GM19324 (cell line): Measurements from ENCODE around the gene FHOD3.
"Not testable (repeated sequence)": the region's sequence is repeated elsewhere in the genome, so short reads cannot be mapped to it uniquely, and the experiment has no call there.

Experiments
- ATAC-seq: cut with Tn5 transposase; IDR thresholded peaks from one replicate; pipeline ENCODE4 v1.9.1; 2021; ENCODE audit warnings: mild to moderate bottlenecking, moderate library complexity; ENCODE audit not compliant: unreplicated experiment, low FRiP score

FHOD3 gene

DNA sequence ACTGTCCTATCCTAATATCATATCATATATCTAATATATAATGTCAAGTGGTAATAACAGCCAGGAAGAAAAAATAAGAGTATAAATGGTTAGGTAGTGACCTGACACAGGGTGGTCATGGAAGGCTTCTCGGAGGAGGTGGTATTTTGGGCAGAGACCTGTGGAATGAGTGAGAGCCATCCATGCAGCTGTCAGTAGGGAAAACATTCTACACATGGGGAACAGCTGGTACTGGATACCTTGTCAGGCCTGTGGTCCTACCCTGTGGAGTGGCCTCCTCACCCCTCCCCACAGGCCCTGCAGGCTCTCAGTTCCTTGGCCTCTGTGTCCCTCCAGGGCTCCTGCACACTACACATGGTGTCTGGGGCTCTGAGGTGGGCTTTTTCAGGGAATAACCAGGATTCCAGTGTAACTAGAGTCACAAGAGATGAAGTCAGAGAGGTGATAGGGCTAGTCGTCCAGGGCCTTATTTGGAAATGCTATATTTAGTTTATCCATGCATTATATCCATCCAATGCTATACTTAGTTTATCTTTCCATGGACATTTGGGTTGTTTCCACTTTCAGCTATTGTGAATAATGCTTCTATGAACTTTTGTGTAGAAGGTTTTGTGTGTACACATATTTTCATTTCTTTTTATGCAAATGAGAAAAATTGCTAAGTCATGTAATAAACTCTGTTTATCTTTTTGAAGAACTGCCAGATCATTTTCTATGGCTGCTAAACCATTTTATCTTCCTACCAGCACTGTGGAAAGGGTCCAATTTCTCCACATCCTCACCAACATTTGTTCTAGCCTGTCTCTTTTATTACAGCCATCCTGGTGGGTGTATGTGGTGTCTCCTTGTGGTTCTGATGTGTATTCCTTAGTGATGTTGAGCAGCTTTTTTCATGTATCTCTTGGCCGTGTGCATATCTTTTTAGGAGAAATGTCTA lies 455.7 kb downstream of the FHOD3 start:
- no peak for ATAC-seq

DNA sequence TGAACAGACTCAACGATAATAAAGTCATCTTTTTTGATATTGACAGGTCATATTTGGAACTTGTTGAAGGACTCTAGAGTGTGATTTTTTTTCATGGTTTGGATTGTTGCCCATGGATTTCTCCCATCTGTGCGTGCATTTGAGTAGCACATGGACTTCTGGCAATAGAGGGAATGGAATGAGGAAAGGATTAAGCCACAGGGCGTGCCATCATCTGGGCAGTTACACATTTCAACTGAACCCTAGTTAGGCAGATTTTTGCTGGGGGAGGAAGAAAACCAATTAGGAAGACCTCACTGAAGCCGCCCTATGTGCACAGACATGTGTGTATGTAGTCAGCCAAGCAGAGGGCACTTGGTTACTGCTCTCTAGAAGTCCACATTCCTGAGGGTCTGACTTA lies 458.7 kb downstream of the FHOD3 start:
- ATAC-seq: no peak

DNA sequence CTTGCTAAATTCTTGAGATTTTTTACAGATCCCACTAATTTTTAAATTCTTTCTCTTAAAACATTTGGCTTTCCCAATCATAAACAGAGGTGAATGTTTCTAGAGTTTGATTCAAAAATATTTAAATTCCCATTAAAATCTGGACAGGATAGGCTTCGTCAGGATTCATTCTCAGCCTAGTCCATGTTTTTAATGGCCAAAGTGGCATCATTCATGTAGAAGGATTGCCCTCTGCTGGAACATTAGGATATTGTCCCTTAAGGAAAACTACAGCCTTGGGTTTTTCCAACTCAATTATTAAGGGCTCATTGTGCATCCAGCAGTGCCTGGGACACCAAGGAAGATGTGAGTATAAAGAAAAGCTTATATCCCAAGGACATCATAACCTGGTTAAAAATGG lies 459.6 kb downstream of the FHOD3 start:
- ATAC-seq: no peak

DNA sequence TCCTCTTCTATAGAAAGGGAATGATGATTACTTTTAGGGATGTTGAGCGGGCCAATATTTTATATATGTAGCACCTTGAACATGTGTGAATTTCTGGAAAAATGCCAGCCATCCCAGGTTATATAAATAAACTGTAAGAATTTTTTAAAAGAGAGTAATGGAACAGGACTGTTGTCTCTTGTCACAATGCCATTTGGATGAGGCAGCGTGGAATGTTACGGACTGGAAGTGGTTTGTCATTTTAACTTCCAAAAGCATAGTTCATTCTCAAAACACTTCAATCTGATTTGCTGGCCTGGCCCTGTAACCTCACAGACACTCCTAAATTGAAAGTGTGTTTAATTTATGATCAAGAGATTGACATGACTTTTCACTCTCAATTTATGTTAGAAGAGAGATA lies 460.5 kb downstream of the FHOD3 start:
- ATAC-seq: no peak

DNA sequence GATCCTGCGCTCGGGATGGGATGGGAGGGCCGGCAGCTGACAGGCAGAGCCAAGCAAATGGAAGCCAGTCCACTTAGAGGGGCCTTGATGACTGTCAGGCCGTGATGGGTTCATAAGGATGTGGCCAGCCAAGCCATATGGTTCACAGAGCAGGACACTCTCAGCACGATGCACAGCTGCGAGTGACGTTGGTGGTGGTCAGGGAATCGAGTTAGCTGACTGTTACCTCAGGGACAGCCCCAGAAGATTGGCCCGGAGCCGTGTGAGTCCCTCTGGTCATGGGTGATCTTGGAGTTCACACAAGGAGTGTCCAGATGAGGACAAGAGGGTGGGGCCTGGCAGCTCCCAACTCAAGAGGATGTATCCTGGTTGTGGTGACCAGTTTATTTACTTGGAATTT lies 461.1 kb downstream of the FHOD3 start:
- ATAC-seq: no peak

DNA sequence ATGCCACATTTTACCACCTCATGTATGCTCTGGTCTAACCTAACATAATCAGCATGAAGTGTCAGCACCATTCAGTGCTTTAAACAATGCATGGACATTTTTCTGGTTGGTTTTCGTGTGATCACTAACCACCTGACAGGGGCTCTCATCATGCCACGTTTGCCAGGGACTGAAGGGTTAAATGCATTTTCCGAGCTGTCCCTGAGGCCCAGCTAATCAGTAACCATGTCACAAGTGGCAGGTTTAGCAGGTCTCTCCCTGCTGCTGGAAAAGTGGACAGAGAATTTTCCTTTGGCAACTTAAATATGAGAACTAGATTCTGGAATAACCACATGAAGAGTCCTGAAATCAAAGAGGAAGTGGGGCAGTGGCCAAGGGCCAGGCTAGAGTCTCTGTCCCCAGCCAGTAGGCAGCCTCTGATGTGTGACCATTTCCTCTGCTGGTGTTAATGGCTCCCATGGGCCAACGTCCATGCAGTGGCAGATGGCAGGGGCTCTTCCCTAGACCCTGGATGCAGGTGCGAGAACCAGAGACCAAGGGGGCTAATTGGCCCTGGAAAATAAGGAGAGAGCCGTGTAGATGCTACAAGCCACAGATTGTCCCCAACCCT lies 461.8 kb downstream of the FHOD3 start:
- no peak for ATAC-seq

DNA sequence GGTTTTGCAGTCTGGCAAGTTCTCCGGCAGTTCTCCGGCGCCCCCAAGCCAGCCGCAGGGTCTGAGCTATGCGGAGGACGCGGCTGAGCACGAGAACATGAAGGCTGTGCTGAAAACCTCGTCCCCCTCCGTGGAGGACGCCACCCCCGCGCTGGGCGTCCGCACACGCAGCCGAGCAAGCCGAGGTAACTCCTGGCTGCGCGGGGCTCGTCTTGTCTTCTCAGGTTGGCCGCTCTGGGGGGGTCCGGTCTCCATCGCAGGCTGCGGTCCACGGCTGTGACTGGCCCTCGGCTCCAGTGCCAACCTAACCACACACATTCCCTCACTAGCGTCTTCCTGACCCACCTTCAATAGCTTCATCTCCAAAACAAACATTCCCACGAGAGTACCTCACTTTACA lies 463.1 kb downstream of the FHOD3 start:
- ATAC-seq: no peak

DNA sequence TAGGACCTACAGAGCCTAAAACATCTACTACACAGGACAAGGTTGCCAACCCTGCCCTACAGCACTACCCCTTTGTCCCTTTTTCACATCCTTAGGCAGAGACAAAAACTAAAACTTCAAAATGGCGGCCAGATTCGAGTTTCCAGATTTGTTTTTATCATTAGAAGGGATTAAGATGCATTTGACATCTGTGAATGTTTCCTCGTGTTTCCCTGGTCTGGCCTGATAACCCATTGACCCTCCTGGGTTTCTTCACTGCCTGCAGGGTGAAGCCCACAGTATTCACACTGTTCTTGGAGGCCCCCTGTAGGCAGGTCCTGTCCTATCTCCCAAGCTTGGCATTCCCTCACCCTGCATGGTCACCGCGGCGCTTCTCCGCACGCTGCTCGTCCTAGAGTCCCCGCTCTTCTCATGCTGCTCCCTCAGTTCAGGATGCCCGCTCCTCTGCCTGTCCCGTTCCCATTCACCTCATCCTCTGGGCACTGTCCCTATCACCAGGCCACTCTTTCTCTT lies 463.7 kb downstream of the FHOD3 start:
- ATAC-seq: no peak

DNA sequence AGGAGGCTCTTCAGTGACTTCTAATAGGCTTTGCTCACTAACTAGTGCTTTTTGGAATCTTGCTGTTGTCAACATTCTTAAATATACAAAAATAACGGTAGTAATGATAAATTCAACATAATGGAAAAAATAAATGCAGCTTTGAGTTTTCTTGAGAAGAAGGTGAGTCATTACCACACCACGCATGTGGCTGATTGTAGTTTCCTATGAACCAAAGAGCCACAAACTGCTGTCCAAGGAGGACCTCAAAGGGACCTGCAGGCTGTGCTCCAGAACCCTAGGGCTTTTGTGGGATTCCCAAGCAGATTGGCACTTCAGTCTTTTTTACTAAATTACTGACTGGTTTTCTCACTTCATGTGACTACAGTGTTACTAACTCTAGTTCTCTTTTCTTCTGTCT lies 464.6 kb downstream of the FHOD3 start:
- no peak for ATAC-seq

DNA sequence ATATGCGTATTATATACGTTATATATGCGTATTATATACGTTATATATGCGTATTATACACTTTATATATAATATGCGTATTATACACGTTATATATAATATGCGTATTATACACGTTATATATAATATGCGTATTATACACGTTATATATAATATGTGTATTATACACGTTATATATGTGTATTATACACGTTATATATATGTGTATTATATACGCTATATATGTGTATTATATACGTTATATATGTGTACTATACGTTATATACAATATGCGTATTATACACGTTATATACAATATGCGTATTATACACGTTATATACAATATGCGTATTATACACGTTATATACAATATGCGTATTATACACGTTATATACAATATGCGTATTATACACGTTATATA lies 465.5 kb downstream of the FHOD3 start:
- ATAC-seq: not testable (repeated sequence)

DNA sequence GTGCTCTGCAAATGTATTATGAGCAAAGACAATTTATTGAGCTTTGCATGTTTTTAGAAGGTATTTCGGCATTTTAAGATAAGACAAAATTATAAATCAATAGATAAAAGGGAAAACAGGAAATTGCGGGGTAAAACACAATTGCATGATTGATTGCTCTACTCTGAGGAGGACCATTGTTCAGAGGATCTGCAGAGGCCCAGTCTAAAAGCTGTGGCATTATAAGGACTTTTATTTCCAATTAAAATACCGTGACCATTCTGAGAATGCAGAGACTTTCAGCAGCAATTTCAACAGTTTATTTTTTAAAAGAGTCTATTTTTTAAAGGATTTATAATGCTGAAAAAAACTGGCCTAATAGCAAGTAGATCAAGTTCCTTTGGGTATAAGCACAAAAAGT lies 469.3 kb downstream of the FHOD3 start:
- no peak for ATAC-seq

DNA sequence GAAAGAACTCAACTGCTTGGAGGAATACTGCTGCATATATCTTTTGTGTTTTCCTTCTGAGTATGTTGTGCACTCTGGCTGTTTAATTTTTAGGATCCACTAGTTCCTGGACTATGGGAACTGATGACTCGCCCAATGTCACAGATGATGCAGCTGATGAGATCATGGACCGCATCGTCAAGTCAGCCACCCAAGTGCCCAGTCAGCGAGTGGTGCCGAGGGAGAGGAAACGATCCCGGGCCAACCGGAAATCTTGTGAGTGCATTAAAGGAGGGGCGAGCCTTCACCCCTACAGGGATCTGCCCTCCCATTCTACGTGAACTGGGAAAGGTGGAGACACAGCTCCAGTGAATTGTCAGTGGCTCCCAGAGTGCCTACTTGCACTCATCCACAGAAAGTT lies 471.7 kb downstream of the FHOD3 start:
- ATAC-seq: no peak

DNA sequence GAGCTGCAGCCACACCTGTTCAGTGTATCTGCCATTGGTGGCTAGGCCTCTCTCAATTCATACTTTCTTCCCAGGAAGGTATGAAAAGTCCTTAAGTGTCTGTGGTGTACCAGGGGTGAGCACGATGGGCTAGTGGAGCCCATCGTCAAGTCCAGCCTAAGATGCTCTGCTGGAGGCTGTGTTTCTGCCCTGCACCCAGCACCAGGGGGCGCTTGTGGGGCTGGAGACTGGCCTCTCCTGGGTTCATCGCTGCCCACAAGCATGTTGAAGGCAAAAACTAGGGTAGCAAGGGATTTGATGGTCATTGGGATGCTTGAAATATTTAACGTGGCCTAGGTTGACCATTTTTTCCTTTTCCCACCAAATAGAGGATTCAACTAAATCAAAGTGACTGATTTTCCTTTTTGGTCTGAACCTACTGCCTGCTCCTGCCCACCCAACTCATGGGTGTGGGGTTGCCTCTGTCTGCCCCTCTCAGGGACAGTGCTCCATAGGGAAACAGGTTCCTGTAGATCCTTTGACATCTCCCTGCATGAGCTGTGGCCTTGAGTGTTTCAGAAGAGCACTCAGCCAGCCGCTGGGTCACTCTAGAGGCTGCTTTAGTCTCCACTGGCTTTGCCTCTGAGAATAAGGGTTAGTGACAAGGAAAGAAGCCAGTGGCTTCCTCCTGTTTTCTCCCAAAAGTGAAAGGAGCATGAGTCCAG lies 472.2 kb downstream of the FHOD3 start:
- ATAC-seq: no peak

DNA sequence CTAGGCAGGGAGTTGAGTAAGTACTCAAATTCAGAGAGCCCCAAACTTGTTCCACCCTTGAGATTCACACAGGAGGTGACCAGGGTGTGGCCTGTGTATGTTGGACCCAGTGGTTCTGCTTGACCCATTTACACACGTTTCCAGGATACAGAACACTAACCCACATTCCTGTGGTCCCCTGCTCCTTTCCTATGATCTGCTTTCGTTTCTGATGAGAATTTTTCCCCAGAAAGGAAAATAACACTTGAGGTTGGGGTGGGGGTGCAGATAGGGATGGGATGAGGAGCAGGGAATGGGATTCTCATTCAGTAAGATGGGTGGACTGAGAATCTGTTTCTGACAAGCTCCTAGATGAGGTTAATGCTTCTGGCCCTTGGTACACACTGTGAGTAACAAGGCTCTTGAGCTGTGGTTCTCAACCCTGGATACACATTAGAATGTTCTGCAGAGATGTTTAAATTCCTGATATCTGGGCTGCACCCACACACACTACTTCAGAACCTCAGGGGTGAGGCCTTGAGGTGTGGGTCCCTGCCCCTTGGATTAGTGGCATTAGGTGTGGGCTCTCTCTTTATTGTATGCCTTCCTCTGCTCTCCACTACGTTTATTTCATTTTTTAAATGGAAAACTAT lies 472.9 kb downstream of the FHOD3 start:
- ATAC-seq: no peak

DNA sequence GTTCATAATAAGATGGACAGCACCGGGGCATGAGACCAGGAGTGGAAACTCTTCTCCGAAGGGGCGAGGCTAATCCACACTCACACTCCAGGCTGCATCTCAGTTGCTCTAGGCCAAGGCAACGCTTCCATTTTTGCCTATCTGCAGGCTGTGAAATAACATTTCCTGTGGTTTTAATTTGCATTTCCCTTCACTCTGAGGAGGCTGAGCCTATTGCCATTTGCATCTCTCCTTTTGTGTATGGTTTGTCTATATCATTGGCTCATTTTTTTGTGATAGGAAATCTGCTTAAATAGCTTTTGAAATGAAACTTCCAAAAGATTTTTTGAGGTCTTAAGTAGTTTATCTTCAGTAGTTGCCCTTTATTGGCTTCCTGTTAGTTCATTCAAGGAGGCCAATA lies 473.7 kb downstream of the FHOD3 start:
- no peak for ATAC-seq

DNA sequence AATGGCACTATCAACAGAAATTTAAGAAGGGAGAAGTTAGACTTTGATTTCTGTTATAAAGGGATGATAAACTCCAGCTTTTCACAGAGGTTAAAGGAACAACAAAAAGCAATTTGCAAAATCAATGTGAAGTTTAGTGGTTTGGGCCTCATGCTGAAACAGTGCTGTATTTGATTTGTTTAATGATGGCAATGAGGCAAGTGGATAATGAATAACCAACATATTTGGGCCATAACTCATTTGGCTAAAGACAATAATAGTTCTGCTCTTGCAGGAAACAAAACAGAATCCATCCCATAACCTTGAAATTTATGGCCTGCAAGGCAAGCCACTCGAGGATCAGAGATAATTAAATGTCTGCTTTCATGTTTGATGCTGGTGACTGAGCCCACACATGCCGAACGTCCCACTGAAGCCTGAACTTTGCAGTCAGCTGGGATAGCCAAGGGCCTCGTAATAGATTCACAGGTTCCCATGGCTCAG lies 474.8 kb downstream of the FHOD3 start:
- no peak for ATAC-seq

DNA sequence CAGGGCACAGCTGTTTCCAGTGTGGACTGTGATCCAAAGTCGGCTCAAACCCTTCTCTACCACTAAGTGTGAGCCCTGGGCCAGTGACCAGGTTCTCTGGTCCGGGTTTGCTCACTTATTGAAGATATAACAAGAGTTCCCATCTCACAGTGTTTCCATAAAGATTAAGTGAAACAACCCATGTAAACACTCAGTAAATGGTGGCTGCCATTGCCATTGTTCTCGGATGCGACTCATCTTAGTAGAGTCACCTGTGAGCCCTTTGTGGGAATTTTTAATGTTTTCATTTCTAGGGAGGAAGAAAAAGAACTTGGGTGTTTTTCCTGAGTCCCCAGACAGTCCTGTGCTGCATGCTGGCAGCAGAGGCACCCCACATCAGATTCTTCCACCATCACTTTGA lies 477.9 kb downstream of the FHOD3 start:
- no peak for ATAC-seq

DNA sequence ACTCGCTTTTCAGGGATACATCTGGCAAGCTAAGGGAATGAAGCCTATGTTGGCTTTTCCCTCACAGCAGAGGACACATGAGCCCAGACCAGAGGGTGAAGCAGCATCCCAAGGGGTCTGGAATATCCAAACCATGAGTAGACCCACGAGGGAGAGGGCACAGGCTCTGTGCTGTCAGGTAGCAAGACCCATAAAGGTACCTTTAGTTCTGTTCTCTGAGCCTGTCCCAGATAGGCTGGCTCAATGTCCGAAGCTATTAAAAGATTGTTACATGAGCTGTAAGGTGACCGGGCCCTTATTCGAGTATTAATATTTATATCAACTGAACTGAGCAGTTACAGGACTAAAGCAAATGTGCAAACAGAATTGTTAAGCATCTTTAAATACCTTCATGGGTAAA lies 479.1 kb downstream of the FHOD3 start:
- no peak for ATAC-seq

DNA sequence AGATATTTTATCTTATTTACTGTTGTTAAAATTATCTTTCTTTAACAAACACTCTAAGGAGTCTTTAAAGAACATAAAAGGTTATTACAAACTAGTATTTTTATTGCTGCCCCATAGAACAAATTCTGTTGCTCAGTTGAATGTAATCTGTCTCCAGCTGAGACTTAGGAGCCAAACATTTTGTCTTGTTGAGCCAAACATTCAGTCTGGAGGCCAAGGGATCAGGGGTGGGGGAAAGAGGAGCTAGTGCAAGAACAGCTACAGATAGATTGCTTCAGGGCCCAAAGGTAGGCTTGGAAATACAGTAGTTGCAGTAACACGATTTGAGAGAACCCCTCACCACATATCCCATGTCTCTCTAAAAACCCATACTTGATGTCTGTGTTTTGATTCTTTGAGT lies 480.1 kb downstream of the FHOD3 start:
- no peak for ATAC-seq

DNA sequence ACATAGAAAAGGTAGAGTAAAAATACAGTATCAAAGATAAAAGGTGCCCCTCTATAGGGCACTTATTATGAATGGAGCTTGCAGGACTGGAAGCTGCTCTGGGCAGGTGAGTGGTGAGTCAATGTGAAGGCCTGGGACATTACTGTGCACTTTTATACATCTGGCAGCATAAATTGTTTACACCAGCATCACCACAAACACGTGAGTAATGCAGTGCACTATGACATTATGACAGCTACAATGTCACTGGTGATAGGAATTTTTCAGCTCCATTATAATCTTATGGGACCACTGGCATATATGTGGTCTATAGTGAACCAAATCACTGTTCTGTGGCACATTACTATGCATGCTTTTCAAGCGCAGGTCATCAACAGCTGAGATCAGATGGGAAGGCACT lies 483.2 kb downstream of the FHOD3 start:
- no peak for ATAC-seq

DNA sequence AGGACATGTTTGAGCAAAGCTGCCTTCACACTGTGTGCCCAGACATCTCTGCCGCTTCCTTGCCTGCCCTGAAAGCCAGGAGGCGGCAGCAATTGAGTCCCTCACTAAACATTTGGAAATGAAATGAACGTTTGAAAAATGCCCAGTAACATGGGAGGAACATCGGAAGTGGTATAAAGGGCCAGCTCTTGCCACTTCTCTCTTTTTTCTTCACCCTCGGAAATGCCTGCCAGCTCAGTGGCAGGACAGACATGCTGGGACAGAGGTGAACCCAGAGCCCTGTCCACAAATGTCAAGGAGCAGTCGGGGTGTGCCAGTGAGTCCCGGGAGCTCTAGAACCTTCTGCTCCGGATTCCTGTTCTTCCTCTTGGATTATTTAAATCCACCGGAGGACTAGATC lies 485.2 kb downstream of the FHOD3 start:
- ATAC-seq: no peak
